GM21717 (cell line): ENCODE measurements around the gene LAMC2.
"Not testable (repeated sequence)": the region's sequence is repeated elsewhere in the genome, so short reads cannot be mapped to it uniquely, and the experiment has no call there.

Source experiments
- ATAC-seq: cut with Tn5 transposase; IDR thresholded peaks from one replicate; pipeline ENCODE4 v1.9.1; 2021; ENCODE audit warnings: mild to moderate bottlenecking, moderate library complexity; ENCODE audit not compliant: unreplicated experiment

The LAMC2 gene

DNA sequence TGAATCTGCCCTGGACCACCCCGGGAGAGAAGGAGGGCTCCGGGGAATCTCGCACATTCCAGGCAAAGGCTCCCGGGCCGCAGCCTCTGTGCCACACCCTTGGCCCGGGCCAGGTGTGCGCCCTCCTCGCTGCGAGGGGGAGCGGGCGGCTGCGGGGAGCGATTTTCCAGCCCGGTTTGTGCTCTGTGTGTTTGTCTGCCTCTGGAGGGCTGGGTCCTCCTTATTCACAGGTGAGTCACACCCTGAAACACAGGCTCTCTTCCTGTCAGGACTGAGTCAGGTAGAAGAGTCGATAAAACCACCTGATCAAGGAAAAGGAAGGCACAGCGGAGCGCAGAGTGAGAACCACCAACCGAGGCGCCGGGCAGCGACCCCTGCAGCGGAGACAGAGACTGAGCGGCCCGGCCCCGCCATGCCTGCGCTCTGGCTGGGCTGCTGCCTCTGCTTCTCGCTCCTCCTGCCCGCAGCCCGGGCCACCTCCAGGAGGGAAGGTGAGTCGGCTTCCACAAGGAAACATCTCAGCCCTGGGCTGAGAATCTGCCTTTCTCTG lies at the start of gene LAMC2:
LAMC2 (plus strand) TSS at position 324 of the 550 bp plus-strand sequence; CDS start at position 413, 89 bp downstream.
- ATAC-seq, result no peak

DNA sequence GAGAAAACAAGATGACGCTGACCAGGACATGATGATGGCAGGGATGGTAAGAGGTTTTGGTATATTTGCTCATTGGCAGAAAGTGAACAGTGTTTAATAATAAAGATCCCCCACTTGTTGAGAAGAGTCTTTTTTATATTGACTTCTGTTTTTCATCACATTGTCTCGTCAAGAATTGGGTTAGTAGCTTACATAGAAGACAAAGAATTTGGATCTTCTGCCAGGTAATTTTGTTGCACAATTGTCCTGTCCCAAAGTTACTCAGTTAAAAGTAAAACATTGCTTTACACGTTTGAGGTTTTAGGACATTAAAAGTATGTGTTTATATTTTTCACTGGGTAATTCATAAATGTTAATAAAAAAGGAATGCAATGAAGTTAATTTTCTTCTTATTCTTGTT lies 48.3 kb upstream of the LAMC2 start:
- no peak for ATAC-seq

DNA sequence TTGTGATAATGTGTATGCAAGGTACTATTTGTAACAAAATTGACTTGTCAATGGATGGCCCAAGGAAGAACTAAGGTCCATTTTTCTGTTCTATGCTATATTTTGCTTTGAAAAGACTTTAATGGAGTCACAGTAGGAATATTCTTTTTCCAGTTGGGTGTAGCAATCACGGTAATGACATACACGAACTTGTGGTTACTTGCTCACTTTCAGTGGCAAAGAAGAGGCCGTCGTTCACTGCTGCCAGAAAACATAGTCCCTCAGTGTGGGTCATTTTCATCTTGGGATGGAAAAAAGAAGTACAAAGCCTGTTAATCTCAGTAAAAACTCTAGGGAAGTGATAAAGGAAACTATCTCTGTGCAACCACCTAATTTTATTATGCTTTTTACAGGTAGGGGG lies 47.8 kb upstream of the LAMC2 start:
- no peak for ATAC-seq

DNA sequence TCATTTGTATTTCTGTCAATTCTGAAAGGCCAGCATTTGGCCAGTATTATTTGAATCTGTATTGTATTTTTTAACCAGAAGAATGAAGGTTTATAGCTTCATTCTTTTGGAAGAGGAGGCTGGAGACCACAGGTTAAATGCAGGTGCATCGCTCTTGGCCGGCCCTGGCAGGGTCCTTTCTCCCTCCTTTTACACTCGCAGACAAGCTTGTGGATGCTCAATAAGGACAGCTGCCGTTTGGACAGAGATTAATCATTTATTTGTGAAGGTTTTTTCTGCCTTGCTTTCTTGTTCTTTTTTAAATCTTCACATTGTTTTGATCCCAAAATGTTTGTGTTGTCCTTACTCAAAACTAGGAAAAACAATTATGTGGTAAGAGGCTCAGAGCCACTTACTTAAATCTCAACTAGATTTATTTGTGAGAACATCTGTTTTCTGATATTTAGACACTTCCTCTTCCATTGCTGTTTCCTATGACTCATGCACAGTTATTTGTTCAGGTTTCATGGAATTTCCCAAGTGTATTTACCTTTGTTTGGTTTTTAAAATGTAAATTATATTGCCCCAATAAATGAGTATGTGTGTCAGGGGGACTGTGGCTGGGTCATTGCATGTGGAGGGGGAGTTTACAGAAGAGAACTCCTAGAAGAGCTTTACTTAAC lies 46.7 kb upstream of the LAMC2 start:
- ATAC-seq, result no peak

DNA sequence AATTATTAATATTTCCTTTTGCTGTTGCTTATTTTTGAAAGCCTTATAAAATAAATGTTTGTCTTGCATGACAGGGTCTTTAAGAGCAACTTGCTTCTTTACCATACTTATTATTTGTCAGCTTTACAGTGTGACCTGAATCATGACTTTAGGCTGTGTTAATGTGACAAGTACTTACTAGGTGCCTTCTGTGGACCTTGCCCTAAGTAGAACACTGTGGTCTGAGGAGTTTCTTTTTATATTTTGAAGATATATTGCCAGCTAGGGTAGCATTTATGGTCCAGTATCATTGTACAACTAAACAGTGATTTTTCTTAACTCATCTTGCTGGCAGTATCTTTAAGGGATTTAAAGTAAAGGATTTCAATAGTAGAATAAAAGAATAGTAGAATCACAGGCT lies 45.4 kb upstream of the LAMC2 start:
- no peak for ATAC-seq

DNA sequence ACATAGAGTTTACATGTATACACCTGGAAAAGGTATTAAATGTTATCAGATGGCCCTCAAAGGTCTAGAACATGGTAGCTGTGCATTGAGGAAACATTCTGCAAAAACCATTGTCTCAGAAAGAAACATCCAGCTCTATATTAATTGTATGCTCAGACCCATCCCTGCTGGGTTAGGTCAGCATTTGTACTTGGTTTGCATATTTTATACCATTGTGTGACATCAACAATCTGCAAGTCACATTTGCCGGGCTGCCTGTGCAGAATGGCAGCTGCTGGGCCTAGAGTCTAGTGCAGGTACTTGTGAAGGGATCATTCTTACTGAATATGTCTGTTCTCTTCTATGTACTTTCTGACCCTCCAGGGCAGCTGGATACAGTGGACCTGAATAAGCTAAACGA lies 43.9 kb upstream of the LAMC2 start:
- ATAC-seq, result no peak

DNA sequence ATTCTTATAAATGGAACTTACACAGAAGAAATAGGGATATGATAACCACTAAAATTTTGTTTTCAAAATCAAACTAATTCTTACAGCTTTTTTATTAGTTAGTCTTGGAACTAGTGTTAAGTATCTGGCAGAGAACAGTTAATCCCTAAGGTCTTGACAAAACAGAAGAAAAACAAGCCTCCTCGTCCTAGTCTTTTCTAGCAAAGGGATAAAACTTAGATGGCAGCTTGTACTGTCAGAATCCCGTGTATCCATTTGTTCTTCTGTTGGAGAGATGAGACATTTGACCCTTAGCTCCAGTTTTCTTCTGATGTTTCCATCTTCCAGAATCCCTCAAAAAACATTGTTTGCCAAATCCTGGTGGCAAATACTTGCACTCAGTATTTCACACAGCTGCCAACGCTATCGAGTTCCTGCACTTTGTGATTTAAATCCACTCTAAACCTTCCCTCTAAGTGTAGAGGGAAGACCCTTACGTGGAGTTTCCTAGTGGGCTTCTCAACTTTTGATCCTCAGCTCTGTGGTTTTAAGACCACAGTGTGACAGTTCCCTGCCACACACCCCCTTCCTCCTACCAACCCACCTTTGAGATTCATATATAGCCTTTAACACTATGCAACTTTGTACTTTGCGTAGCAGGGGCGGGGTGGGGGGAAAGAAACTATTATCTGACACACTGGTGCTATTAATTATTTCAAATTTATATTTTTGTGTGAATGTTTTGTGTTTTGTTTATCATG lies 42.3 kb upstream of the LAMC2 start:
- no peak for ATAC-seq

DNA sequence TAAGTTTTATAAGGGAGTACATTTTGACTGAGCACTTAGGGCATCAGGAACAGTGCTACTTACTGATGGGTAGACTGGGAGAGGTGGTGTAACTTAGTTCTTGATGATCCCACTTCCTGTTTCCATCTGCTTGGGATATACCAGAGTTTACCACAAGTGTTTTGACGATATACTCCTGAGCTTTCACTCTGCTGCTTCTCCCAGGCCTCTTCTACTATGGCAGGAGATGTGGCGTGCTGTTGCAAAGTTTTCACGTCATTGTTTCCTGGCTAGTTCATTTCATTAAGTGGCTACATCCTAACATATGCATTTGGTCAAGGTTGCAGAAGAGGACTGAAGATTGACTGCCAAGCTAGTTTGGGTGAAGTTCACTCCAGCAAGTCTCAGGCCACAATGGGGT lies 41.3 kb upstream of the LAMC2 start:
- no peak for ATAC-seq

DNA sequence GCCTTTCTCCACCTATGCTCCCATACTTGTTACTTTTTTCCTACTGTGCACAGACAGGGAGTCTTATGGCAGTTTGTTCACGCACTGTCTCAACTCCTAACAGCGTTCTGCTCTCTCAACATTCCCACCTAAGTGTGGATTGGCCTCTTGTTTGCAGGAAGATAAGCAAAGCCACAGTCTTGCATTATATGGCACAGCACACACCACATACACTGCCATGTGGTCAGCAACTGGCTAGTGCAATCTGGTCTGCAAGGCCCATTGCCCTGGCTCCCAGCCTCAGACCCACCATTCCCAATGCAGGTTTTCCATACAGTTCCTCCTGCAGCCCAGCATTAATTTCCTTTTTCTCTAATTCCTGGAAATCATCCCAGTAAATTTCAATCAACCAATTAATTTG lies 38.3 kb upstream of the LAMC2 start:
- no peak for ATAC-seq

DNA sequence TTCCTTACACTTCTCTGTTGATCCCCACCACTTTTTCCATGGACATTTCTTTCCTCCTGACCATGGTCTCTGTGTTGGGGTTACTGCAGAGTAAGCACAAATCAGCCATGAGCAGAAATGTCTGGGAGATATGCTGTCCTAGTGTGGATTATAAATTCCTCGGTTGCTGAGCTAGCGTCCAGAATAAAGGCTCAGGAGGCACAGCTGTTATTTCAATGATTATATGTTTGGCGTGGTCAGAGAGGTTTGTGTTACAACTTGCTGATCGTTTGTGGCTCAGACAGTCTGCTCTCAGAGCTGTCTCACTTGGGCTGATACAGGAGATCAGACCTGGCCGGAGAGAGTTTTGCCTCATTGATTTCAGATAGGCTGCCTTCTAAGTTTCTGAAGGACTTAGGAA lies 37.5 kb upstream of the LAMC2 start:
- ATAC-seq, result no peak

DNA sequence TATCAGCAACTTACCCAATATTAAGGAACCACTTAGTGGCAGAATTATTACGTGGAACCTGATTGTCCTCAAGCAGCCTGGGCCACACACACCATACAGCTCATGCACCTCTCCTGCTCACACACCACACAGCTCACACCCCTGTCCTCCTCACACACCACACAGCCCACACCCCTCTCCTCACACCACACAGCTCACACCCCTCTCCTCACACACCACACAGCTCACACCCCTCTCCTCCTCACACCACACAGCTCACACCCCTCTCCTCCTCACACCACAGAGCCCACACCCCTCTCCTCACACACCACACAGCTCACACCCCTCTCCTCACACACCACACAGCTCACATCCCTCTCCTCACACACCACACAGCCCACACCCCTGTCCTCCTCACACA lies 36.8 kb upstream of the LAMC2 start:
- ATAC-seq, result no peak

DNA sequence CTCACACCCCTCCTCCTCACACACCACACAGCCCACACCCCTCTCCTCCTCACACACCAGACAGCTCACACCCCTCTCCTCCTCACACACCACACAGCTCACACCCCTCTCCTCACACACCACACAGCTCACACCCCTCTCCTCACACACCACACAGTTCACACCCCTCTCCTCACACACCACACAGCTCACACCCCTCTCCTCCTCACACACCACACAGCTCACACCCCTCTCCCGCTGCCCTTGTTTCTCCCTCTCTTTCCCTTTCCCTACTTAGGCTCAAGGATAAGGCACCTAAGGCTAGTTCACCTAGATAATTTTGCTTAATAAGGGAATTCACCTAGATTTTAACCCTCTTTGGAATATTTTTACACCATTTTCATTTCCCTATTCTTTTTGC lies 36.0 kb upstream of the LAMC2 start:
- ATAC-seq, result not testable (repeated sequence)

DNA sequence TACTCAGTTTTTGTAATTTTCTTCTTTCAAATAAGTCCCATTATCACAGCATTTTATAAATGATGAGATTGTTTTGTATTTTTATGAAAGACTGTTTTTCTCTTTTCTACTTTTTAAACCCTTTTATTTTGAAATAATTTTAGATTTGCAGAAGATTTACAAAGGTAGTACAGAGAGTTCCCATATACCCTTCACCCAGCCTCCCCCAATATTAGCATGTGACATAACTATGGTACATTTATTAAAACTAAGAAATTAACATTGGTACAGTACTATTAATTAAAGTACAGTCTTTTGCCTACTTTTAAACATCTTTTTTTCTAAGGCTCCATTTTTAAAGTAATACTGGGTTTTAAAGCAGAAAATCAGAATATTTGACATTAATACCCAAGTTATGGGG lies 35.6 kb upstream of the LAMC2 start:
- ATAC-seq, result no peak

DNA sequence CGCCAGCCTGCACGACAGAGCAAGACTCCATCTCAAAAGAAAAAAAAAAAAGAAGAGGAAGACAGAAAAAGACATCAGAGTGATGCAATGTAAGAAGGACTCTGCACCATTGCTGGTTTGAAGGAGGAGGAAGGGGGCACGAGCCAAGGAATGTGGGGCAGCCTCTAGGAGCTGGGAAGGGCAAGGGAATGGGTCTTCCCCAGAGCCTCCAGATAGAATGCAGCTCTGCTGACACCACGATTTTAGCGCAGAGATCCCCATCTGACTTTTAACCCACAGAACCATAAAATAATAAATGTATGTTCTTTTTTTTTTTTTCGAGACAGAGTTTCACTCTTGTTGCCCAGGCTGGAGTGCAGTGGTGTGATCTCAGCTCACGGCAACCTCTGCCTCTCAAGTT lies 33.9 kb upstream of the LAMC2 start:
- no peak for ATAC-seq

DNA sequence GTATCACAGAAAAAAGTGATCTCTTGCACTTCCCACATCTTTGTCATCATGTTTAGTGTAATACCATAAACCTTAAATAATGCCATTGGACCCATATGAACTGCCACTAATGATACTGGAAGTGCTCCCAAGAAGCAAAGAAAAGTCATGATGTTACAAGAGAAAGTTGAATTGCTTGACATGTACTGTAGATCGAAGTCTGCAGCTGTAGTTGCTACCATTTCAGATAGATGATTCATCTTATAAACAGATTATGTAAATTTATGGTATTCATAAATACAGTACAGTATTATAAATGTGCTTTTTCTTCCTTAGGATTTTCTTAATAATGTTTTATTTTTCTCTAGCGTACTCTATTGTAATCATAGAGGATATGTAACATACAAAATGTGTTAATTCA lies 30.1 kb upstream of the LAMC2 start:
- ATAC-seq, result no peak

DNA sequence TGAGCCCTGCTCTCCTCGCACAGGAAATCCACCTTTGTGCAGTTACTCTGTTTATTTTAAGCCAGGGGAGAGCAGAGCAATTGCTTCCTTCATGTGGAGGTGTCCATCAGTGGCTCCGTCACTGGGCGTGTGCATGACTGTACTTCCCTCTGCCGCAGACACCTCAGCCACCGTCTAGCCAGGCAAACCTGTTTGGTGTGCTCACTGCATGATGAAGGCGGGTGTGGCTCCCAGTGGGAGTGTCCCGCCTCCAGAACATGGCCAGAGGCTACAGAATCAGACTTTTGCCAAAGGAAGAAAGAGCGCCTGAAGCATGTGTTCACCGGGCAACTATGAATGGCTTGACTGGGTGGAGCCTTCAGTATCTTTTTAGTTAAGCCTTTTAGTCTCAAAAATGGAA lies 26.1 kb upstream of the LAMC2 start:
- ATAC-seq, result no peak

DNA sequence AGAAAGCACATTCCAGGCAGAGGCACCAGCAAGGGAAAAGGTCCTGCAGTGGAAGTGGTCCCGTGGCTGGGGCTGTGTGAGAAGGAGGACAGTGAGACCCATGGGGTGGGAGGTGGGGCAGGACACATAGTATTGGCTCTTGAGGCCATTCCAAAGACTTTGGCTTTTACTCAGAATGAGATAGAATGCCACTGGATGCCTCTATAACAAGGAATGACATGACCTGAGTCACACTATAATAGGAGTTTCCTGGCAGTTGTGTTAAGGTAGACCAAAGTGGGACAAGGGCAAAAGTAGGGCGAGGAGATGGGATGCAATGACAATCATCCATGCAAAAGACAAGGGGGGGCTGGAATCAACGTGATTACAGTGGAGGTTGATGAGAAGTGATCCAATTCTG lies 24.7 kb upstream of the LAMC2 start:
- ATAC-seq, result no peak

DNA sequence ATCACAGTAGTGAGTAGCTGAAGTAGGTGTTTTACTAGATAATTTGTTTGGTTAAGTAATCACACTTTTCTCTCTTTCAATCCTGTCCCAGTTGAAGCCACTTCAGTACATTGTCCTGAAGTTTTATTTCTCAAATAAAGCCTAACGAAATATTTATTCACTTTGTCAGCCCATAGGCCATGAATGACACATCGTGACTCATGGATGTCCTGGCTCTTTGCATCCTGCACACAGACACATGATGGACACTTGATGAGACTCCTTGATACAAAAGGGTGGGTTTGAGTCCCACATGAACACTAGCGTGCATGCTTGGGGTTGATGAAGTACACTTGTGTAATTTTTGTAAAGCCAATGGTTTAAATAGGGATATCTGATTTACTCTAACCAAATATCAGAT lies 22.7 kb upstream of the LAMC2 start:
- ATAC-seq, result no peak

DNA sequence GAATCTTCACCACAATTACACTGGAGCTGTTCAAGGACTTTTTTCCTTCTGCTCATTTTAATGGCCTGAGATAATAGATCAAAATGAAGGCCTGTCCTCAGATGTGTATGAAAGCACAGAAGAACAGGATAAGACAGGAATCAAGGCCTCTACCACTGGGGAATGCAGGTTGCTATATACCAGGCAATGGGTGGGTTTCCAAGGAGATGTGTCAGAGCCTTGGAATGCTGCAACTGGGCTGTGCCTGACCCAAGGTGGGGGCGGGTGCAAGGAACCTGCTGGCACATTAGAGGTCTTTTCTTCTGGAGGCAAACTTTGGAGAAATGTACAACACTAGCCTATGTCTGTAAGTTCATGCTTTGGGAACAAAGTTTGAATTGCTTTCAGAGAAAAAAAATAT lies 21.7 kb upstream of the LAMC2 start:
- ATAC-seq, result no peak

DNA sequence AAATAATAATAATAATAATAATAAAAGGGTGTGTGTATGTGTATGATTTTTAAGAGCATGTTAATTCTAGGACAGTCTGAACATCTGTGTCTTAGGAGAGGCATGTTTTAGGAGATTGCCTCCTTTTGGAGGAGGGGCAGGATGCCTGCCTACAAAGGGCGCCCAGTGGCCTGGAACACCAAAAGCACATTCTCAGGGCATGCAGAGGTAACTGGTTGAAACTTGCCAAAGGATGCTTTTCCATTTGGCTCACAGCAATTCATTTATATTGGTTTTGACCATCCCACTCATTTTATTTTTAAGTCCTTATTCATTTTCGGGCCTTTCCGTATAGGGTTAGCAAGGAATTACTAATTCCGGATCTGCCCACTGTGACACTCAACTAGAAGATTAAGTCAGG lies 21.1 kb upstream of the LAMC2 start:
- no peak for ATAC-seq

DNA sequence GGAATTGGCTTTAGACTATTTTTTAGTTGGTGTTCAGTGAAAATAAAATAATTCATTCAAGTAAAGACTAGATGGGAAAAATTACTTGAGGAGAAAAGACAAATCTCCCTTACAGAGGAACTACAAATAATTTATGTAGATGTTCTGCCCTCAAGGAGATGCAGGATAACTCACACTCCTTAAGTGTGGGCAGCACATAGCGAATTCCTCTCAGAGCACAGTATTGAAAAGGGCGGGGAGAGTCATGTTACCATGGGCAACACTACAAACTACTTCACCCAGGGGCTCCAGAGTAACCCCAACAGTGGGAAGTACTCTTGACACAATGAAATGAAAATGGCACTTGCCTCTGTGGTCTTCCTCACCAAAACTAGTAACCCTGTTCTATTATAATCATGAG lies 20.6 kb upstream of the LAMC2 start:
- no peak for ATAC-seq

DNA sequence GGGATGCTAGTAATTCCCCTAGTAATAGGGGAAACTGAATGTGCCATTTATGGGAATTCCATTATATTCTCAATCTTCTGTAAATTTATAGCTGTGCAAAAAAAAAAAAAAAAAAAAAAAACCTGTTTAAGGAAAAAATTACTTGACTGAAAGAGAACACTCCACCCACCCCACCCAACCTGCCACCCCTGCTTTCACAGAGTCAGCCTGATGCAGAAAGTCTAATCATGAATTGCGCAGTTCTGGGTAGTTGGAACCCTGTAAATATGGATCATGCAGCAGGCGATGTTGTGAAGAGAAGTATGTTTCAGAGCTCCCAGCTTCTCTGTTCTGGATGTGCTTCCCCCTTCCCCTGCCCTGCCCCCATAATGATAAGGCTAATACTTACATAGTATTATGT lies 19.6 kb upstream of the LAMC2 start:
- no peak for ATAC-seq

DNA sequence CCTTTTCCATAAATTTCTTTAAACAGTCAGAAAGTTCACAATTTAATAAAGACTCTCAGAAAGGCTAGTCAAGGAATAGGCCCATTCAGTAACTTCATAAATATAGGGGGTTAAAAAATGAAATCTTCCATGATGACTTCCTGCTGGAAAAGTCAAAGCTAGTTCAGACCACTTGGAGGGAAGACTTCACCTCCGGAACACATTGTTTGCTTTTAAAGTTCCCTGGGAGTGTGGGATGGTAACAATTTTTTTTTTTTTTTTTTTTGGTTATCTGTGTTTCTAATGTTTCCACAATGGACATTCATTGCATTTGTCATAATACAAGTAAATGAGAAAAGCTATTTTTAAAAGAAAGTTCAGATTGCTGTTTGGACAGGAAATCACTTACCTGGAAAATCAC lies 18.4 kb upstream of the LAMC2 start:
- ATAC-seq, result no peak
